Embryonic facial prominence (tissue), 1 donor: ENCODE results near the gene ODC1.

Source experiments
- DNase-seq: peaks from one replicate; pipeline ENCODE4 v3.0.0-alpha.2; 2016; ENCODE audit errors: extremely low spot score

The ODC1 gene

DNA sequence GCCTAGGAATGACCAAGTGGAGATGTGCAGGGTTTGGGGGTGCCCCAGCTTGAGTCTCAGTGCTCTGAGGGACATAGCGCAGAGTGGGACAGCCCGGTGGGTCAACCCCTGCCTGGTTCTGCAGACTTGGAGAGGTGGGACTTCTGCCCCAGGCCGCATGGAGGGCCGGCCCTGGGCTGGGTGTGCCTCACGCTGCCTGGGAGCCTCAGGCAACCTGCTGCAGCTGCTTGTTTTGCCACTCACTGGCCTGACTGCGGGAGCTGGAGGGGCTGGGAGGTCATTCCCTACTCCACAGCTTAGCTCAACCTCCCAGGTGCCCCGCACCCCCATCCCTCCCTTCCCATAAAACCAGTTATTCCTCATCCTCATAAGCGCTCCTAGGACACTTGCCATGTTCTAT lies 33.1 kb downstream of the ODC1 start:
- no peak for DNase-seq

DNA sequence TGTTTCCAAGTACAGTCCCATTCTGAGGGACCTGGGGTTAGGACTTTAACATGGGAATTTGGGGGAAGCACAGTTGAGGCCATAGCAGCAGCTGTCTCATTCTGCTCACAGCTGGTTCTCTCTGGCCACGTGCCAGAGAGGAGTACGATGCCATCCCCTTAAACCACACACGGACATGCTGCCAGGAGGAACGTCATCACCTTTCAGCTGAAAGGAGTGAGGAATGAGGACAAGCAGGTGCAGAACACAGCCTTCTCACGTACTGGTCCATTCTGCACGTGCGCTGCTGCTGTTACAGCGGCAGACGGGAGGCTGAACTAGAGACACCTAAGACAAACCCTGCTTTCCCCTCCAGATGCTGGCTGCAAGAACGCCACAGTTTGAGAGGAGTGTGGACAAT lies 33.5 kb downstream of the ODC1 start:
- no peak for DNase-seq

- no peak for DNase-seq
Observed at GRCh38 chr2:10413991-10414451, 34.1 kb downstream of the ODC1 start.

DNA sequence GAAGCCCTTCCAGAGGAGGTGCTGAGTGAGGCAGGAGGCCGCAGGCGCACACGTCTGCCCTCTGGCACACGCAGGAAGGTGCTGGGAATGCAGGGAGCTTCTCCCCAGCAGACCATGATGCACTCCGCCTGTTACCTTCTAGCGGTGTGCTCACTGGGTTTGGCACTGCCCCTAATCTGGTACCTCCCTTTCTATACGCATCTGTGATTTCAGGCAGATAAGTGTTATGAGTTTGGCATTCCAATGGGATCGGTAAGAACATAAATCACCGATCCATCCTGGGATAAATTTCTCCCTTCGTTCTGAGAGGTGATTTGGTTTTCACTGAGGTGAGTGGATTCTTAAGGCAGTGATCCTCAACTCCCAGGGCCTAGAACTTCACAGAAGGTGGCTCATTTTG lies 34.6 kb downstream of the ODC1 start:
- DNase-seq: no peak

GRCh38 chr2:10412380-10412779 lies 35.7 kb downstream of the ODC1 start:
- DNase-seq: no peak

DNA sequence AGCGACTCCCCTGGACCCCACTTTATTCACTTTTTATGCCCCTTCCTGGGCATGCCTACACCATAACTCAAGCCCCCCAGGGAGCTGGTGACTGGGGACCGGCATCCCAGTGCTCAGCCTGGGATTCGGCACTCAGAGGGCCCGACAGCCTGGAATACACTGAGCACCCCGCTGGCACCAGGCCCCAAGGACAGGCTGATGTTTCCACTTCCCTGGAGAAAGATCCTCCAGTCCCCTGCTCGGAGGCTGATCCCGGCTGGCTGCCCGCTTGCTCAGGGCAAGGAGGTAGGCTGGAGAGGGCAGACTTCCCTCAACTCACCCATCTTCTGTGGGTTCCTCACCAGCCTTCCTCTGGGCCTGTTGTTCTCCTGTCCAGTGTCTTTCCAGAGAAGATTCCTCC lies 36.6 kb downstream of the ODC1 start:
- DNase-seq: no peak

DNA sequence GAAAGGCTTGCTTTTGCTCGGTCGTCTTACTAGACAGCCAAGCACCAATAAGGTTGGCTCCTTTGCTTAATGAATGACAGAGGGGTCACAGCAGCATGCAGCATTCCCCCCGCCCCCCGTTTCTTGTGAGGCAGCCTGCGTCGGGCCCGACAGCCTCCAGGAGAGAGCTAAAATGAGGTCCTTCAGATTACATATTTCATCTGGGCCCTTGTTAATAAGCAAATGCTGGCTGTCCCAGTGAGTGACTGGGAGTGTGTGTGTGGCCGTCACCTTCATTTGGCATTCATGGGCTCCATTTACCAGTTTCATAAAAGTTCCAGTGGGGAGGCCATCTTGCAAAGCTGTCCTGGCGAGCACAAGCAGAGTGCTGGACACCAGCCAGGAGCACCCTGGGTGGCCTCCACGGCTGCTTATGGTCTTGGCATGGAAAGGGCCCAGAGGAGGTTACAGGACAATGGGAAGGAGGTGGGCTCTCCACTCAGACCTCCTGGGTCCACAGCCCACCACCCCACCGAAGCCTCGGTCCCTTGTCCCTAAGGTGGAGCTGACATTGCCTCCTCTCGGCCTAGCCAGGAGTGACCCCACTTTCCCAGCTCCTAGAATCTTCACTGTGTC lies 37.2 kb downstream of the ODC1 start:
- DNase-seq: no peak

DNA sequence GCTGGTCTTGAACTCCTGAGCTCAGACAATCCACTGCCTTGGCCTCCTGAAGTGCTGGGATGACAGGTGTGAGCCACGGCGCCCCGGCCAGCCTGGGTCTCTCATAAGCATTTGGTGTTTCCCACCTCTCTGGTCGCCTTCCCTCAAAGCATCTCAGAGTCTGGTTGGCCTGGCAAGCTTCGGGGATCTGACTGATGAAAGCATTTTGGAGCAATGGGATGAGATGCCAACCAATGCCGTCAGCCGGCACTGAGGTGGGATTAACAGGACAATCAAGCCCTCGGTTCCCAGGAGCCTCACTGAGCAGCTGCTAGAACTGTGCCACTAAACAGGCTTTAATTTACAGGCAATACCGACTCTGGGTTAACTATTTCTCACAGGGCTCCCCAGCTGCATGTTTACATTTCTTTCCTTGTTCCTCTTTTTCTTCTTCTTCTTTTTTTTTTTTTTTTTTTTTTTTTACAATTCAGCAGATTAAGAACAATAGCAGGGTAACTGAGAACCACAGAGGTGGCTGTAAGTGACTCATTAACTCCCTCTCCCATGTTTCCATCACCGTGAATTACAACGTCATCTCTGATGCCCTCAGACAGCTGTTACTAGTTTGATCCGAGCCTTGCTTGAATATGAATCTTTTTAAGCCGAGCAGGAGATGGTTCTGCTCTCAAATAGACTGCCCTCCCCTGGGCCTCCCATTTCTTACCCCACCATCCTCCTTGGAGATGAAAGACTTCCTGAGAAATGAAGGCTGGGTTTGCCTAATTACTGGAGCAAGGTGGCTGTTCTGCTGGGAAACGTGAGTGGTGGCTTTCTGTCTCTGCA lies 37.9 kb downstream of the ODC1 start:
- no peak for DNase-seq

DNA sequence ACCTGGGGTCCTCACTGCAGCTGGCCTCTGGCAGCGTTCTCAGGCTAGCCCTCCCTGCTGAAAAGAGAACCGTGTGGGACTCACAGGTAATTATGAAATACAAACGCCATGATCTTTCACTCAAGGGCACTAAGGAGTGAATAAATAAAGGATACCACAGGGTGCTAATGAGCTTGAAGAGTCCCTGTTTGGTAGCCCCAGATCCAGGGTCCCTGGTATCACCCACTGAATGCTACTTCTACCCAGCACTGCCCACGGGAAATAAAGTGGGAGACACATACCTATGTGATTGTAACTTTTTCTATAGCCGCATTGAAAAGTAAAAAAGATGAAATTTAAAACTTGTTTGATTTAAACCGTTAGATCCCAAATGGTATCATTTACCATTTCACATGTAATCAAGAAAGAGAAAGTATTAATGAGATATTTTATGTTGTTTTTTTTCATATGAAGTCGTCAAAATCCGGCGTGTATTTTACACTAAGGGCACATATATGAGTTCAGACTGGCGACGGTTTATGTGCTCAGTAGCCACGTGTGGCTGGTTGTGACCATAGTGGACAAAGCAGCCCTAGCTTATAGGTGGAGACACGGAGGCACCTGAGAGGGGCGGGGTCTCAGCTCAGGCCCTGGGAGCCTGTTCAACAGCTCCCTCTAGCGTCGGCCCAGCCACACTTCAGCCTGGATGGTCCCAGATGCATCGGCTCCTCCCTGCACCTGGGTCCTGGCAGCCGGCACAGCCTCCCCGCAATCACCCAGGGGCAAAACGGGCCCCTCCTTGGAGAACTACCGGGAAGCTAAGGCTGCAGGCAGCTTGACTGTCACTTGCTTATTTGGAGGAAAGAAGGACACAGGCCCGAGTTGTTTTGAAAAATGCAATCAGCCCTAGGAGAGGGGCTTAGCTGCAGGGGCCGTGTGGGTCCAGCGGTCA lies 39.2 kb downstream of the ODC1 start:
- DNase-seq: peak; percentile 61

DNA sequence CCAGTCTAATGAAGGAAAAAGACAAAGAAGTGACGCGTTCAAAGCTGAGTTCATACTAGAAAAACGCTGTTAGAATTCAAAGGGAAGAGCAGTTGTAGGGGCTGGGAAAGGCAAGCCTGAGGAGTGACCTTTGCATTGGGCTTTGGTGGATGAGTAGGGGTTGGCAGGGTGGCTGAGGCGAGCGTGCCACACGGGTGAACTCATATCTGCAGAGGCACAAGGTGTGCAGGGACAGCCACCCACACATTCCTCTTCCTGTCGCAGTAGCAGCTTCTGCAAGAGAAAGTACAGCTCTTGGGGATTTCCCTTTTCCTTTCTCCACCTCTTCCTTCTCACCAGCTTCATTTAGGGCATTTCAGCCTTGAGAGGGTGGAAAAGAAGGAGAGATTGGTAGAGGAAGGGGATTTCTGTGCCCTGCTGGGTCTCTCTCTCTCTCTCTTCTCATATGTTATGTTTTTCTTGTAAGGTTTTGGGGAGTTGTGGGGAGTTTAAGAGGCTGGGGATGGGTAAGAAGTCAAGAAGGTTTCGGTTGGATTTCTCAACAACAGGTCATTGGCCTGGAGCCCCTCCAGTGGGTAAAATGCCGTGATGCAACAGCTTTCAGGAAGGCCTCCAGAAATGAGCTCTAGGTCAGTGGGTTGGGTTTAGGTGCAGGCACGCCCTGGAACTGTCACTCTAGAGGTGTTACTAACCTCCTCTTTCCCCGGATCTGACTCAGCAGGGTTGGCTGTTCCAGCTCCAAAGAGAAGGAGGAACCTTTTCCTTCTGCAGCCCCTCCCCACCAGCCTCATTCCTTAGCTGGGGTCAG lies 40.1 kb downstream of the ODC1 start:
- DNase-seq: no peak

DNA sequence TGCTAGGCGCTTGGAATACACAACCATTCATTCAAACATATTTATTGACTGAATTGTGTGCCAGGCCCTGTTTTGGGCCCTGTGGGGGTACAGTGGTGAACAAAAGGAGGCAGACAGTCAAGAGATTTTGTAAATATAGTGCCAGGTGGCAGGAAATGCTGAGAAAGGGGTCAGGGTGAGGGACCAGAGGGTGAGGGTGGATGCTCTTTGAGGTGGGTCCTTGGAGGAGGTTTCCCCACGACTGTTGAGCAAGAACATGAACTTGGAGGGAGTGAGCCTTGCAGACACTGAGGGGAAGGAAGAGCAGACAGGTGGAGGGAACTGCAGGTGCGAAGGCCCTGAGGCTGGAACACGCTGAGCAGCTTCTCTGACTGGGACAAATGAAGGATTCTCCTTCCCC lies 40.7 kb downstream of the ODC1 start:
- DNase-seq: no peak

GRCh38 chr2:10406491-10407188 lies 41.5 kb downstream of the ODC1 start:
- DNase-seq: no peak

- DNase-seq: no peak
Observed at GRCh38 chr2:10406016-10406415, 42.1 kb downstream of the ODC1 start.

DNA sequence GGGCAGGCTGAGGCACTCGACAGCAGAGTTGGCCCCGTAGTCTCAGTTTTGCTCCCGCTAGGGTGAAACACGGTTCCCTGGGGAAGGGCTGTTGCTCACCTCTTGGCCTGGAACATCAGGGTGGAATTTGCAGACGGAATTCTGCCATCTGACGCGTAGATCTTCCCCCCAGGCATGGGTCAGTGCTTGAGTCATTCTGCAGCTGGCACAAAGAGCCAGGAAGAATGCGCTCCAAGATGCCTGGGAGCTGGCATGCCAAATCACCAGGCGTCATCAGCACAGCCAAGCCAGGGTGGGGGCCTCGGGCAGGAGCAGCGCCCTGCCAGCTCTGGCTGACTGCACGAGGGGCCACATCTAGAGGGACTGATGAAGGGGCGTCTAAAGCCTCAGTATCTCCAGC lies 42.7 kb downstream of the ODC1 start:
- no peak for DNase-seq

GRCh38 chr2:10404324-10405143 lies 43.6 kb downstream of the ODC1 start:
- no peak for DNase-seq

DNA sequence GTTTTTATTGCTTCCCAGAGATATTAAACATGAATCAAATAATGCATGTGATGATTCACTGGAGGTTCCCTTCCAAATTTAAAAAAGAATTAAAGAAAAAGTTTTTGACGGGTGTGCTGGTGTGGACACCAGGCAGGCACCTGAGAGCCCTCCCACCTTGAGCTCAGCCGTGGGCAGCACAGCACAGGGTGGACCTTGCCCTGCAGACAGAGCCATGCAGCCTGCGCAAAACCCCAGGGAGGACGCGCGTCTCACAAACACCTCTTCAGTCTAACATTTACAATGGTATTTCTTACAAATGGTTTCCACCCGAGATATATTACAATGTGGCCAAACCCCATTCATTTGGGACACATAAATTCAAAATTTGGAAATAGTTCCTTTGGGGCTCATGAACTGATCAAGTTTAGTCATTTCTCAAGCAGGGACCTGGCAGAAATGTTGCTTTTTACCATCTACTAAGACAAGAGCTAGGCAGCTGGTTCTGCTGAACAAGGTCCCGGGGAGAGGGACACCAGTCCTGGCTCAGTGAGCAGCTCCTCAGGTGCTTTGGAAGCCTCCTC lies 45.4 kb downstream of the ODC1 start:
- no peak for DNase-seq

- DNase-seq: no peak
Observed at GRCh38 chr2:10402062-10402585, 46.0 kb downstream of the ODC1 start.

GRCh38 chr2:10400978-10401951 lies 46.9 kb downstream of the ODC1 start:
- DNase-seq: no peak
